WTC11 (cell line): Measurements from ENCODE around the gene UGGT2.

Source experiments
- ATF3 ChIP-seq: sonication (generic); formaldehyde crosslinking; conservative IDR thresholded peaks from 2 replicates; pipeline ENCODE4 v1.8.1; 2022; ENCODE audit warnings: mild to moderate bottlenecking, missing genetic modification reagents
- CTCF ChIP-seq: fragments of 200-600 bp; IDR thresholded peaks from 2 replicates; pipeline ENCODE4 v1.8.0; 2022; ENCODE audit warnings: antibody characterized with exemption
- E2F1 ChIP-seq: sonication (generic); formaldehyde crosslinking; IDR thresholded peaks from 2 replicates; pipeline ENCODE4 v1.8.0; 2022; ENCODE audit warnings: mild to moderate bottlenecking, missing genetic modification reagents
- E2F4 ChIP-seq: sonication (generic); formaldehyde crosslinking; IDR thresholded peaks from 2 replicates; pipeline ENCODE4 v1.8.1; 2022; ENCODE audit warnings: low read depth, mild to moderate bottlenecking, moderate library complexity, missing genetic modification reagents, borderline replicate concordance
- E2F5 ChIP-seq: sonication (generic); formaldehyde crosslinking; IDR thresholded peaks from 2 replicates; pipeline ENCODE4 v1.8.1; 2022; ENCODE audit warnings: mild to moderate bottlenecking, moderate library complexity, missing genetic modification reagents
- MAX ChIP-seq: sonication (generic); formaldehyde crosslinking; IDR thresholded peaks from 2 replicates; pipeline ENCODE4 v1.8.0; 2022; ENCODE audit warnings: mild to moderate bottlenecking, missing genetic modification reagents
- MLX ChIP-seq: sonication (generic); formaldehyde crosslinking; IDR thresholded peaks from 2 replicates; pipeline ENCODE4 v1.8.1; 2023; ENCODE audit warnings: mild to moderate bottlenecking, missing genetic modification reagents, moderate library complexity
- RELA ChIP-seq: sonication (generic); formaldehyde crosslinking; IDR thresholded peaks from 2 replicates; pipeline ENCODE4 v1.8.1; 2022; ENCODE audit warnings: missing genetic modification reagents, mild to moderate bottlenecking, borderline replicate concordance
- USF2 ChIP-seq: sonication (generic); formaldehyde crosslinking; IDR thresholded peaks from 2 replicates; pipeline ENCODE4 v1.8.1; 2023; ENCODE audit warnings: mild to moderate bottlenecking, missing genetic modification reagents, moderate library complexity
- ZNF138 ChIP-seq: sonication (generic); formaldehyde crosslinking; conservative IDR thresholded peaks from 2 replicates; pipeline ENCODE4 v1.8.1; 2022; ENCODE audit warnings: mild to moderate bottlenecking, moderate library complexity, missing genetic modification reagents

GRCh38 chr13:96029002-96029401, 24.2 kb downstream of the UGGT2 start:
- TF ChIP-seq USF2 (no peak), E2F4 (CRISPR knock-in tag) (no peak), CTCF (no peak), E2F1 (CRISPR knock-in tag) (no peak), ATF3 (no peak), MLX (CRISPR knock-in tag) (no peak), E2F5 (CRISPR knock-in tag) (no peak), MAX (no peak), ZNF138 (no peak), RELA (CRISPR knock-in tag) (no peak)
